Inflammatory macrophage treated with lipopolysaccharide for 1 hour (primary cell): Measurements from ENCODE around the gene GDI2.
"Not testable (repeated sequence)": the region's sequence is repeated elsewhere in the genome, so short reads cannot be mapped to it uniquely, and the experiment has no call there.

Experiments used
- DNase-seq, 2 donors: peaks; one replicate each; pipeline ENCODE4 v3.0.0-alpha.2; 2020 to 2022

GDI2 gene

GRCh38 chr10:5813341-5814109 is at the start of gene GDI2:
TSS of gene GDI2 (minus strand) at chr10:5813434. CDS start at chr10:5813258, 176 bp downstream.
- peak; percentile 97 to 99 for DNase-seq

- peak; percentile 14 to 82 for DNase-seq
Measured at GRCh38 chr10:5862360-5862961, 49.2 kb upstream of the GDI2 start.

- DNase-seq: peak in 1 of 2 donors; percentile 18
Measured at GRCh38 chr10:5860066-5860465, 46.8 kb upstream of the GDI2 start.

- DNase-seq: no peak
Measured at GRCh38 chr10:5858811-5859210, 45.6 kb upstream of the GDI2 start.

- no peak for DNase-seq
Measured at GRCh38 chr10:5856701-5857004, 43.4 kb upstream of the GDI2 start.

- DNase-seq: no peak
Measured at GRCh38 chr10:5855979-5856700, 42.9 kb upstream of the GDI2 start.

GRCh38 chr10:5854131-5854475 is 40.9 kb upstream of the GDI2 start:
- peak; percentile 16 to 62 for DNase-seq

GRCh38 chr10:5846667-5847066 is 33.4 kb upstream of the GDI2 start:
- not testable (repeated sequence) for DNase-seq

GRCh38 chr10:5844345-5845055 is 31.3 kb upstream of the GDI2 start:
- no peak for DNase-seq

GRCh38 chr10:5843686-5844344 is 30.6 kb upstream of the GDI2 start:
- DNase-seq: no peak

GRCh38 chr10:5841965-5842364 is 28.7 kb upstream of the GDI2 start:
- DNase-seq: no peak

- no peak for DNase-seq
Measured at GRCh38 chr10:5840314-5841307, 27.4 kb upstream of the GDI2 start.

- not testable (repeated sequence) for DNase-seq
Measured at GRCh38 chr10:5836181-5836580, 22.9 kb upstream of the GDI2 start.

GRCh38 chr10:5835446-5836095 is 22.3 kb upstream of the GDI2 start:
- no peak for DNase-seq

GRCh38 chr10:5833814-5834213 is 20.6 kb upstream of the GDI2 start:
- no peak for DNase-seq

- DNase-seq: no peak
Measured at GRCh38 chr10:5832946-5833345, 19.7 kb upstream of the GDI2 start.

GRCh38 chr10:5831446-5831782 is 18.2 kb upstream of the GDI2 start:
- DNase-seq: no peak

GRCh38 chr10:5830629-5831445 is 17.6 kb upstream of the GDI2 start:
- DNase-seq: no peak

- no peak for DNase-seq
Measured at GRCh38 chr10:5829267-5829666, 16.0 kb upstream of the GDI2 start.

GRCh38 chr10:5828725-5829124 is 15.5 kb upstream of the GDI2 start:
- DNase-seq: no peak
